HL-60 (cell line): ENCODE results near the gene PTPRN2.

ENCODE experiments used
- DNase-seq, 2 experiments: peaks; one replicate each; pipeline ENCODE4 v3.0.0-alpha.2; 2010 to 2020; ENCODE audit warnings: low read depth in 1 of 2, low spot score in 1 of 2
- H3K27ac ChIP-seq: fragments of 250-450 bp; sonication (Bioruptor Pico); replicated peaks from 2 replicates; pipeline ENCODE4 v1.5.1; 2020; ENCODE audit warnings: mild to moderate bottlenecking, moderate library complexity
- H3K27me3 ChIP-seq: fragments of 250-450 bp; sonication (Bioruptor Pico); 2 replicates; pipeline ENCODE4 v1.5.1; 2021; ENCODE audit warnings: mild to moderate bottlenecking, moderate library complexity; ENCODE audit not compliant: insufficient read depth, poor library complexity, severe bottlenecking
- H3K4me3 ChIP-seq: replicated peaks from 2 replicates; pipeline ENCODE4 v1.5.1; 2011; ENCODE audit warnings: mild to moderate bottlenecking, control low read depth, low read length; ENCODE audit not compliant: insufficient read depth
- GABPA ChIP-seq: IDR thresholded peaks from 2 replicates; pipeline ENCODE4 v1.6.1; 2012; ENCODE audit warnings: low read depth
- POLR2AphosphoS5 ChIP-seq: IDR thresholded peaks from 2 replicates; pipeline ENCODE4 v1.6.1; 2012; ENCODE audit warnings: low read depth
- SPI1 ChIP-seq: IDR thresholded peaks from 2 replicates; pipeline ENCODE4 v1.6.1; 2012; ENCODE audit warnings: low read depth, mild to moderate bottlenecking, borderline replicate concordance
- TF ChIP-seq, protein P1 (sequence below): IDR thresholded peaks from 2 replicates; pipeline ENCODE4 v1.6.1; 2012; ENCODE audit warnings: low read depth; ENCODE audit not compliant: insufficient replicate concordance
- TF ChIP-seq, protein P2 (sequence below): IDR thresholded peaks from one replicate; pipeline ENCODE4 v1.5.1; 2011; ENCODE audit warnings: low read length, control low read depth, inconsistent platforms; ENCODE audit not compliant: insufficient read depth

PTPRN2 gene

DNA sequence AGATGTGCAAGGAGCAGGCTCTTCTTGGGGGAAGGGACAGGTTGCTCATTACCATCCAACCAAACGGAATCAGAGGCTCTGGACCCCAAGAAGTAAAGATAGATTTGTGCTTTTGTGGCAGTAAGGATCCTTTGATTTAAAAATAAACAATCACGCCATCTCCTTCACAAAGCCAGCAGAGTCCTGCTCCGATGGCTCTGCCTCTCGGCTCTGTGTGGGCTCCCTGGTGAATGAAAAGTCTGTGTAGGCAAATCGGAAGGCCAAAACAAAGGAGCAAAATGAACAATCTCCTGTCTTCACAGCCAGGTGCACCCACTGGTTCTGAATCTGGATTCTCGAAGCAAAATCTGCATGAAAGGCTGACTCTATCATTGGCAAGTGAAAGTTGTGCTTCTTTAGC lies 3.8 kb downstream of the PTPRN2 start:
- DNase-seq: no peak
- H3K27ac ChIP-seq: no peak overlapping the region
- no peak overlapping the region for H3K4me3 ChIP-seq
- peaks cover 18% of the 10 kb centered on the region for H3K27me3 ChIP-seq
- TF ChIP-seq, protein P1, sequence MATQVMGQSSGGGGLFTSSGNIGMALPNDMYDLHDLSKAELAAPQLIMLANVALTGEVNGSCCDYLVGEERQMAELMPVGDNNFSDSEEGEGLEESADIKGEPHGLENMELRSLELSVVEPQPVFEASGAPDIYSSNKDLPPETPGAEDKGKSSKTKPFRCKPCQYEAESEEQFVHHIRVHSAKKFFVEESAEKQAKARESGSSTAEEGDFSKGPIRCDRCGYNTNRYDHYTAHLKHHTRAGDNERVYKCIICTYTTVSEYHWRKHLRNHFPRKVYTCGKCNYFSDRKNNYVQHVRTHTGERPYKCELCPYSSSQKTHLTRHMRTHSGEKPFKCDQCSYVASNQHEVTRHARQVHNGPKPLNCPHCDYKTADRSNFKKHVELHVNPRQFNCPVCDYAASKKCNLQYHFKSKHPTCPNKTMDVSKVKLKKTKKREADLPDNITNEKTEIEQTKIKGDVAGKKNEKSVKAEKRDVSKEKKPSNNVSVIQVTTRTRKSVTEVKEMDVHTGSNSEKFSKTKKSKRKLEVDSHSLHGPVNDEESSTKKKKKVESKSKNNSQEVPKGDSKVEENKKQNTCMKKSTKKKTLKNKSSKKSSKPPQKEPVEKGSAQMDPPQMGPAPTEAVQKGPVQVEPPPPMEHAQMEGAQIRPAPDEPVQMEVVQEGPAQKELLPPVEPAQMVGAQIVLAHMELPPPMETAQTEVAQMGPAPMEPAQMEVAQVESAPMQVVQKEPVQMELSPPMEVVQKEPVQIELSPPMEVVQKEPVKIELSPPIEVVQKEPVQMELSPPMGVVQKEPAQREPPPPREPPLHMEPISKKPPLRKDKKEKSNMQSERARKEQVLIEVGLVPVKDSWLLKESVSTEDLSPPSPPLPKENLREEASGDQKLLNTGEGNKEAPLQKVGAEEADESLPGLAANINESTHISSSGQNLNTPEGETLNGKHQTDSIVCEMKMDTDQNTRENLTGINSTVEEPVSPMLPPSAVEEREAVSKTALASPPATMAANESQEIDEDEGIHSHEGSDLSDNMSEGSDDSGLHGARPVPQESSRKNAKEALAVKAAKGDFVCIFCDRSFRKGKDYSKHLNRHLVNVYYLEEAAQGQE: no peak

DNA sequence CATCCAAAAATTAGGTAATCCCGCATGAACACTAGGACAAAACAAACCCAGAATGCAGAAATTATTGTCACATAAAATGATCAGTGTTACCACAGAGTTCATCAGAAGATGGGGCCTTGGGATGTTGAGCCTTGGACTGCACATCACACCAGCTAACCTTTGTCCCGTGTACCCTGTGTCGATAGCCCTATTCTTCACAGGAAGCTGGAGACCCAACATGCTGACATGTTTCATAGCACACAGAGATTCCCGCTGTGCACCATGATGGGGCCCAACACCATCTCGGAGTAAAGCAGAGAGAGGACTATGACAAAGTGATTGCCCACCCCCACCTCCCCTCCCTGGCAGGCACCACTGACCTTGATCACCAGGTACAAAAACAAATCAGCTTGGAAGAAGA lies 4.5 kb downstream of the PTPRN2 start:
- Histone ChIP-seq H3K4me3 (no peak overlapping the region), H3K27me3 (peaks cover 11% of the 10 kb centered on the region), H3K27ac (no peak overlapping the region)
- TF ChIP-seq GABPA (no peak), POLR2AphosphoS5 (no peak), SPI1 (no peak)
- TF ChIP-seq, protein P2, sequence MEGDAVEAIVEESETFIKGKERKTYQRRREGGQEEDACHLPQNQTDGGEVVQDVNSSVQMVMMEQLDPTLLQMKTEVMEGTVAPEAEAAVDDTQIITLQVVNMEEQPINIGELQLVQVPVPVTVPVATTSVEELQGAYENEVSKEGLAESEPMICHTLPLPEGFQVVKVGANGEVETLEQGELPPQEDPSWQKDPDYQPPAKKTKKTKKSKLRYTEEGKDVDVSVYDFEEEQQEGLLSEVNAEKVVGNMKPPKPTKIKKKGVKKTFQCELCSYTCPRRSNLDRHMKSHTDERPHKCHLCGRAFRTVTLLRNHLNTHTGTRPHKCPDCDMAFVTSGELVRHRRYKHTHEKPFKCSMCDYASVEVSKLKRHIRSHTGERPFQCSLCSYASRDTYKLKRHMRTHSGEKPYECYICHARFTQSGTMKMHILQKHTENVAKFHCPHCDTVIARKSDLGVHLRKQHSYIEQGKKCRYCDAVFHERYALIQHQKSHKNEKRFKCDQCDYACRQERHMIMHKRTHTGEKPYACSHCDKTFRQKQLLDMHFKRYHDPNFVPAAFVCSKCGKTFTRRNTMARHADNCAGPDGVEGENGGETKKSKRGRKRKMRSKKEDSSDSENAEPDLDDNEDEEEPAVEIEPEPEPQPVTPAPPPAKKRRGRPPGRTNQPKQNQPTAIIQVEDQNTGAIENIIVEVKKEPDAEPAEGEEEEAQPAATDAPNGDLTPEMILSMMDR: no peak
- TF ChIP-seq, protein P1: no peak
- no peak for DNase-seq

DNA sequence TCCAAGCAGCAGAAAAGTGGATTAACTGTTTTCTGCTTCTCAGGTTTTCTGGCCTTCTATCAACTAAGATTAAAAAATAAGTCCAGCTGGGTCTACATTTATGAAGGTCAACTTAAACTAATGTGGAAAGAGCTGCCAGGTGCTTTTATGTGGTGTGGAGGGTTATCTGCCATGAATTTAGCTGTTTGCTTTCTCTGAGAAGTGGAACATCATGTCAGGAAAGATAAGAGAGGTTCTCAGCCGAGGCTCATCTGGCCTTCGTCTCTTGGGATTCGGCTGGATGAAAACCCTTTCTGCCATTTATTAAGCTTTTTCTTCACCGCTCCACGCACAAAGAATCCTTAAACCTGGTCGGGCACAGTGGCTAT lies 5.5 kb downstream of the PTPRN2 start:
- H3K27me3 ChIP-seq: peaks cover 10% of the 10 kb centered on the region
- H3K27ac ChIP-seq: no peak overlapping the region
- no peak for DNase-seq
- no peak overlapping the region for H3K4me3 ChIP-seq
- TF ChIP-seq, protein P2: no peak
- TF ChIP-seq, protein P1: no peak
- TF ChIP-seq GABPA: no peak
- no peak for TF ChIP-seq POLR2AphosphoS5
- TF ChIP-seq SPI1: no peak

- no peak for TF ChIP-seq POLR2AphosphoS5
- TF ChIP-seq SPI1: no peak
- TF ChIP-seq, protein P1: no peak
- TF ChIP-seq, protein P2: no peak
- no peak for TF ChIP-seq GABPA
- peaks cover 10% of the 10 kb centered on the region for H3K27me3 ChIP-seq
- no peak overlapping the region for H3K4me3 ChIP-seq
- DNase-seq: no peak
- no peak overlapping the region for H3K27ac ChIP-seq
These were observed 6.1 kb downstream of the PTPRN2 start for GRCh38 chr7:158581440-158582088.
